DOHH2 (cell line): ENCODE results near the gene ZNF276.

Experiments used
- CTCF ChIP-seq: fragments of 200-600 bp; sonication (generic); IDR thresholded peaks from one replicate; pipeline ENCODE4 v1.5.1; 2014; ENCODE audit warnings: antibody characterized with exemption, mild to moderate bottlenecking, low read depth, low read length; ENCODE audit not compliant: poor library complexity, severe bottlenecking
- EZH2phosphoT487 ChIP-seq: fragments of 200-600 bp; sonication (generic); IDR thresholded peaks from 2 replicates; pipeline ENCODE4 v1.6.1; 2017; ENCODE audit warnings: borderline replicate concordance, mild to moderate bottlenecking, antibody characterized with exemption, low read length, moderate library complexity, mixed read lengths

DNA sequence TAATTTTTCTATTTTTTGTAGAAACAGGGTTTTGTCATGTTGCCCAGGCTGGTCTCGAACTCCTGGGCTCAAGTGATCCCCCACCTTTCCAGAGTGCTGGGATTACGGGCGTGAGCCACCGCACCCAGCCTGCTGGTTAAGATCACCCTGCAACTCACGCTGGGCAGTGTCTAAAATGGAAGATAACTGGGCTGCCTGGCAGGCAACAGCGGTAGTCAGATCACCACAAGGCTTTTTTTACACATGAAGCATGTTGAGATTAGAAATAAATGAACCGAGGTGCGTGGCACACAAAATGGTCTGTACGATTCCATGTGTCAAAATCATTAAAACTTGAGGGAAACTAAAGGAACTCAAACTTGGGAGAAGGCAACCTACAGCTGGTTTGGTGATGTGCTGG, 26.7 kb downstream of the ZNF276 start:
- TF ChIP-seq CTCF (no peak), EZH2phosphoT487 (no peak)
